ENCODE measurements around the gene BPIFB6. TPM values are rescaled to one million over a fixed set of nuclear protein-coding genes. Genes with fewer than 3 reads are reported as not detected.

BPIFB6 gene
- total RNA-seq, 4 donors from 2014 or later: not detected

DNA sequence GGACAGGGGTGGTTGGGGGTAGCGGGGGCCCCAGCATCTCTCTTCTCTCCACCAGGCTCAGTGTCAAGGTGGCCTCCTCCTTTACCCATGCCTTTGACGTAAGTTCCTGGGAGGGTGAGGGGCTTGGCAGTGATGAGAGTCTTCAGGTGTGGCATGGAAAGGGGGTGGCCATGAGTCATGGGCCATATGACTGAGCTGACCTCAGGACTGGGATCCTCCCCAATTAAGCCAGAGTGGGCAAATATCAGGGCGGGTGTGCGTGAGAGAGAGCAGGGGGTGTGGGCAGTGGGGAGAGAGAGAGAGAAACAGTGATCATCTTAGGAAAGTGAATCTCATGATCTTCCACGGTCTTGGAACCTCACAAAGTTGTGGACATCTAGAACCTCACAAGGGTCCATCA, 39.8 kb downstream of the BPIFB6 start:
- no peaks in the 10 kb centered on the region for H3K9me3 ChIP-seq
- no peaks in the 10 kb centered on the region for H3K36me3 ChIP-seq
- no peaks in the 10 kb centered on the region for H3K4me1 ChIP-seq
- DNase-seq: no peak
- no peak for TF ChIP-seq POLR2A (IDR thresholded peaks at IDR 0.05)
- TF ChIP-seq, protein P1, sequence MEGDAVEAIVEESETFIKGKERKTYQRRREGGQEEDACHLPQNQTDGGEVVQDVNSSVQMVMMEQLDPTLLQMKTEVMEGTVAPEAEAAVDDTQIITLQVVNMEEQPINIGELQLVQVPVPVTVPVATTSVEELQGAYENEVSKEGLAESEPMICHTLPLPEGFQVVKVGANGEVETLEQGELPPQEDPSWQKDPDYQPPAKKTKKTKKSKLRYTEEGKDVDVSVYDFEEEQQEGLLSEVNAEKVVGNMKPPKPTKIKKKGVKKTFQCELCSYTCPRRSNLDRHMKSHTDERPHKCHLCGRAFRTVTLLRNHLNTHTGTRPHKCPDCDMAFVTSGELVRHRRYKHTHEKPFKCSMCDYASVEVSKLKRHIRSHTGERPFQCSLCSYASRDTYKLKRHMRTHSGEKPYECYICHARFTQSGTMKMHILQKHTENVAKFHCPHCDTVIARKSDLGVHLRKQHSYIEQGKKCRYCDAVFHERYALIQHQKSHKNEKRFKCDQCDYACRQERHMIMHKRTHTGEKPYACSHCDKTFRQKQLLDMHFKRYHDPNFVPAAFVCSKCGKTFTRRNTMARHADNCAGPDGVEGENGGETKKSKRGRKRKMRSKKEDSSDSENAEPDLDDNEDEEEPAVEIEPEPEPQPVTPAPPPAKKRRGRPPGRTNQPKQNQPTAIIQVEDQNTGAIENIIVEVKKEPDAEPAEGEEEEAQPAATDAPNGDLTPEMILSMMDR (IDR thresholded peaks at IDR 0.05): no peak
- 88 to 93% methylated on average over 3 to 4 of the region's 5 CpGs for WGBS, 2 donors
- no peak overlapping the region for H3K27ac ChIP-seq
- peaks cover 0 to 52% (median 0%) of the 10 kb centered on the region in 4 donors for H3K27me3 ChIP-seq
- intact Hi-C loops (cut with DNase I): no loop called here
- no peak overlapping the region for H3K4me3 ChIP-seq

DNA sequence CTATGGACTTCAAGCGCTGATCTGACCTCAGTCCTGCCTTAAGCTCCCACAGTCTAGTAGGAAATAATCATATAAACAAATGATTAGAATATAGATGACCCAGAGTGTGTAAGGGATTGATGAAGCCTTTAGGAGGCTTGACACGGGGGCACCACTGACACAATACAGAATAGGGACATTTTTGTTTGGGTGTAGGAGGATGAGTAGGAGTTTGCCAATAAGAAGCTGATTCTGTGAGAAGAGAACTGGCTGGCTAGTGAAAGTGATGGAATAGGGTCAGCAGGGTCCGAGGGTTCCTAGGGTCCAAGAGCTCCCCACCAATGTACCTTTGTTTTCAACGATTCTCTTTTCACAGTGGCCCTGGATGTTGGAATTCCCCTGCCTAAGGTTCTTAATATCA, 40.9 kb downstream of the BPIFB6 start:
- no peak overlapping the region for H3K4me3 ChIP-seq
- no peak overlapping the region for H3K27ac ChIP-seq
- no peak for DNase-seq
- 62 to 90% methylated on average over 4 of the region's 4 CpGs for WGBS, 2 donors
- peaks cover 0 to 63% (median 0%) of the 10 kb centered on the region in 4 donors for H3K27me3 ChIP-seq
- no peaks in the 10 kb centered on the region for H3K9me3 ChIP-seq
- no peak for TF ChIP-seq POLR2A (IDR thresholded peaks at IDR 0.05)
- TF ChIP-seq, protein P1 (IDR thresholded peaks at IDR 0.05): no peak
- intact Hi-C loops (cut with DNase I): no loop called here
- no peaks in the 10 kb centered on the region for H3K4me1 ChIP-seq
- H3K36me3 ChIP-seq: no peaks in the 10 kb centered on the region

DNA sequence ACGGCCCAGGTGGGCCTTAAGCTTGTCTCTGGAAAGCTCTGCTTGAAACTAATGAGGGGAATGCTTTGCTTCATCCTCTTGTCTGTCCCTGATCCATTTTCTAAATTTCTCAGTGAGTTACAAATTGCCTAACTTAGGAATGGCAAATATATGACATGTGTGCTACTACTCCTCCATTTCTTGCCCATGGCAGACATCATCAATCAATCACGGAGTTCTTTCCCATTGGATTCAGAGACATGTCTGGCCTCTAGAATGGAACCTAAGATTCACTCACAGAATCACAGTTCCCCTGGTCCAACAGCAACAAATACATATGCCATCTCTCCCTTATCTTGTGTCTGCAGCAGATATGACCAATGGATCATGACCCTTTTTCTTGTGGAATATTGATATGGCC, 41.4 kb downstream of the BPIFB6 start:
- TF ChIP-seq, protein P1 (IDR thresholded peaks at IDR 0.05): no peak
- no peak for TF ChIP-seq POLR2A (IDR thresholded peaks at IDR 0.05)
- Histone ChIP-seq H3K4me3 (no peak overlapping the region), H3K9me3 (no peaks in the 10 kb centered on the region), H3K27me3 (peaks cover 0 to 68% (median 0%) of the 10 kb centered on the region in 4 donors), H3K27ac (no peak overlapping the region), H3K4me1 (no peaks in the 10 kb centered on the region), H3K36me3 (no peaks in the 10 kb centered on the region)
- whole genome bisulfite sequencing, 2 donors: 72 to 79% methylated on average over 2 of the region's 2 CpGs
- intact Hi-C loops (cut with DNase I): no loop called here
- DNase-seq: no peak

DNA sequence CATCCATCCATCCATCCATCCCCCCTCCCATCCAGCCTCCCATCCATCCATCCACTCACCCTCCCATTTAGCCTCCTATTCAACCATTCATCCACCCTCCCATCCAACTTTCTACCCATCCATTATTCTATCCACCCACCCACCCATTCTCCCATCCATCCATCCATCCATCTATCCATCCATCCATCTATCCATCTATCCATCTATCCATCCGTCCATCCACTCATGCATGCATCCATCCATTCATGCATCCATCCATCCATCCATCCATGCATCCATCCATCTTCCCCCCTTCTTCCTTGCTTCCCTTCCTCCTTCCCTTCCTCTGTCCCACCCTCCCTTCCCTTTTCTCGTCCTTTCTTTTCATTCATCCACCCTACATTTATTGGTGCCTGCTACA, 43.2 kb downstream of the BPIFB6 start:
- Histone ChIP-seq H3K4me1 (no peaks in the 10 kb centered on the region), H3K9me3 (no peaks in the 10 kb centered on the region), H3K36me3 (no peaks in the 10 kb centered on the region), H3K4me3 (no peak overlapping the region), H3K27me3 (peaks cover 0 to 70% (median 0%) of the 10 kb centered on the region in 4 donors), H3K27ac (no peak overlapping the region)
- 56 to 73% methylated on average over 2 of the region's 2 CpGs for WGBS, 2 donors
- DNase-seq: no peak
- TF ChIP-seq, protein P1 (IDR thresholded peaks at IDR 0.05): no peak
- no peak for TF ChIP-seq POLR2A (IDR thresholded peaks at IDR 0.05)
- intact Hi-C loops (cut with DNase I): no loop called here

DNA sequence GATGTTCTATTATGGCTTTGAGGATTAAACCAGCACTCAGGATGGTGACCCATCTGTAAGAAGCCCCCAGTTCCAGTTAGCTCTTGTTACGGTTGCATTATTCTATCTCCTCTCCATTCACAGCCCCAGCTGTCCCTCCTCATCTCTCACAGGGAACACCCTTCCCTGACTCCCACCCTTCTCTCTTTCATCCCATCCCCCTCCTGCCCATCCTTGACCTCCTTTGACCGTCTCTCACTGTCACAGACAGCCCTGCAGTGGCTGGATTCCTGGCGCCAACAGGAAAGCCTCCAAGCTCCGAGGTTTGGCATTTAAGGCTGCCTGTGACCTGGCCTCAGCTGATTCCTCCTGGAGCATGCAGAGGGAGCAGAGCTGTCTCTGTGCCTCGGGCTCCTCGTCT, 43.8 kb downstream of the BPIFB6 start:
- no peaks in the 10 kb centered on the region for H3K36me3 ChIP-seq
- no peak overlapping the region for H3K4me3 ChIP-seq
- intact Hi-C loops (cut with DNase I): no loop called here
- 38 to 55% methylated on average over 4 to 6 of the region's 6 CpGs for WGBS, 2 donors
- no peak for TF ChIP-seq POLR2A (IDR thresholded peaks at IDR 0.05)
- TF ChIP-seq, protein P1 (IDR thresholded peaks at IDR 0.05): no peak
- no peak overlapping the region for H3K27ac ChIP-seq
- H3K9me3 ChIP-seq: no peaks in the 10 kb centered on the region
- DNase-seq: no peak
- H3K4me1 ChIP-seq: no peaks in the 10 kb centered on the region
- peaks cover 0 to 66% (median 0%) of the 10 kb centered on the region in 4 donors for H3K27me3 ChIP-seq

Measured in esophagus squamous epithelium (tissue), 5 donors.